Central memory CD4-positive, alpha-beta T cell (primary cell): ENCODE results near the gene SMIM1.

Experiments used
- DNase-seq: peaks from one replicate; pipeline ENCODE4 v3.0.0; 2022

Gene SMIM1

GRCh38 chr1:3759796-3760195 lies 12.8 kb upstream of the SMIM1 start:
- no peak for DNase-seq

GRCh38 chr1:3761296-3762010 lies 11.1 kb upstream of the SMIM1 start:
- DNase-seq, result no peak

- DNase-seq, result no peak
These were observed 10.2 kb upstream of the SMIM1 start for GRCh38 chr1:3762151-3762872.

- no peak for DNase-seq
These were observed 9.7 kb upstream of the SMIM1 start for GRCh38 chr1:3762873-3763228.

GRCh38 chr1:3763351-3764125 lies 9.0 kb upstream of the SMIM1 start:
- DNase-seq, result no peak

GRCh38 chr1:3767328-3767925 lies 5.1 kb upstream of the SMIM1 start:
- no peak for DNase-seq

GRCh38 chr1:3768811-3769390 lies 3.6 kb upstream of the SMIM1 start:
- no peak for DNase-seq

- no peak for DNase-seq
These were observed 2.3 kb upstream of the SMIM1 start for GRCh38 chr1:3770047-3770765.

GRCh38 chr1:3771108-3772026 lies 1.2 kb upstream of the SMIM1 start:
- no peak for DNase-seq

GRCh38 chr1:3772027-3772714 lies 378 bp upstream of the SMIM1 start:
- DNase-seq, result peak; percentile 79

GRCh38 chr1:3773572-3774275 lies 1.2 kb downstream of the SMIM1 start:
- no peak for DNase-seq

GRCh38 chr1:3774276-3774945 lies 1.9 kb downstream of the SMIM1 start:
- no peak for DNase-seq

- no peak for DNase-seq
These were observed 2.5 kb downstream of the SMIM1 start for GRCh38 chr1:3774946-3775489.

- DNase-seq, result peak; percentile 36
These were observed 3.1 kb downstream of the SMIM1 start for GRCh38 chr1:3775490-3776230.

GRCh38 chr1:3776231-3776961 lies 3.8 kb downstream of the SMIM1 start:
- no peak for DNase-seq

- DNase-seq, result no peak
These were observed 4.6 kb downstream of the SMIM1 start for GRCh38 chr1:3777078-3777547.
